Kidney epithelial cell (primary cell): ENCODE results near the gene TPRN. TPM values are rescaled to one million over a fixed set of nuclear protein-coding genes. Genes with fewer than 3 reads are reported as not detected.

Experiments used
- DNase-seq: peaks from one replicate; pipeline ENCODE4 v3.0.0-alpha.2; 2010; ENCODE audit warnings: low read depth
- H3K27me3 ChIP-seq: 2 replicates; pipeline ENCODE4 v1.6.0; 2011; ENCODE audit warnings: low read length; ENCODE audit not compliant: control insufficient read depth, insufficient read depth
- H3K36me3 ChIP-seq: 2 replicates; pipeline ENCODE4 v1.5.1; 2011; ENCODE audit warnings: low read length; ENCODE audit not compliant: control insufficient read depth, insufficient read depth
- H3K4me3 ChIP-seq: 2 replicates; pipeline ENCODE4 v1.5.1; 2011; ENCODE audit warnings: low read depth, mild to moderate bottlenecking, control low read depth, low read length
- CTCF ChIP-seq: IDR thresholded peaks from 2 replicates; pipeline ENCODE4 v1.5.1; 2011; ENCODE audit warnings: mild to moderate bottlenecking, moderate library complexity, low read length, control low read depth, inconsistent platforms; ENCODE audit not compliant: insufficient read depth, poor library complexity, severe bottlenecking
- total RNA-seq: library from RNA; depleted of rRNA; stranded (reverse); fragments of >200 nt; gene quantifications from 2 replicates; pipeline ENCODE4 v1.2.3, GENCODE V29; 2015

TPRN gene
- total RNA-seq, 1 donor from 2014 or later: 15.2 TPM

GRCh38 chr9:137236238-137236935 is 35.8 kb upstream of the TPRN start:
- no peak overlapping the region for H3K4me3 ChIP-seq
- no peaks in the 10 kb centered on the region for H3K36me3 ChIP-seq
- peak; percentile 99 for TF ChIP-seq CTCF
- no peak for DNase-seq
- peaks cover 41% of the 10 kb centered on the region for H3K27me3 ChIP-seq

- Histone ChIP-seq H3K4me3 (no peak overlapping the region), H3K27me3 (peaks cover 42% of the 10 kb centered on the region), H3K36me3 (no peaks in the 10 kb centered on the region)
- TF ChIP-seq CTCF: no peak
- DNase-seq: no peak
These were observed 35.1 kb upstream of the TPRN start for GRCh38 chr9:137235424-137236237.

GRCh38 chr9:137234758-137235423 is 34.4 kb upstream of the TPRN start:
- H3K4me3 ChIP-seq: no peak overlapping the region
- H3K27me3 ChIP-seq: peaks cover 46% of the 10 kb centered on the region
- DNase-seq: no peak
- no peaks in the 10 kb centered on the region for H3K36me3 ChIP-seq
- no peak for TF ChIP-seq CTCF

- TF ChIP-seq CTCF: no peak
- H3K36me3 ChIP-seq: no peaks in the 10 kb centered on the region
- H3K27me3 ChIP-seq: peaks cover 52% of the 10 kb centered on the region
- no peak overlapping the region for H3K4me3 ChIP-seq
- DNase-seq: no peak
These were observed 33.6 kb upstream of the TPRN start for GRCh38 chr9:137234055-137234697.

GRCh38 chr9:137233143-137233980 is 32.8 kb upstream of the TPRN start:
- Histone ChIP-seq H3K36me3 (no peaks in the 10 kb centered on the region), H3K27me3 (peaks cover 60% of the 10 kb centered on the region), H3K4me3 (no peak overlapping the region)
- DNase-seq: no peak
- no peak for TF ChIP-seq CTCF
